H9 (cell line): ENCODE measurements around the gene SLC25A29. TPM values are rescaled to one million over a fixed set of nuclear protein-coding genes. Genes with fewer than 3 reads are reported as not detected.

Experiments
- DNase-seq: peaks from one replicate; pipeline ENCODE4 v3.0.0-alpha.2; 2017
- H2AFZ ChIP-seq: one replicate; pipeline ENCODE4 v1.6.1; 2013; ENCODE audit warnings: mild to moderate bottlenecking, low read length, control low read depth, moderate library complexity
- H2AK5ac ChIP-seq: 2 replicates; pipeline ENCODE4 v1.6.1; 2013; ENCODE audit warnings: low read length, control low read depth, mixed read lengths; ENCODE audit not compliant: insufficient read length
- H2BK120ac ChIP-seq: one replicate; pipeline ENCODE4 v1.6.1; 2013; ENCODE audit warnings: low read depth, mild to moderate bottlenecking, low read length, control low read depth, inconsistent platforms; ENCODE audit not compliant: poor library complexity, severe bottlenecking
- H2BK12ac ChIP-seq: 2 replicates; pipeline ENCODE4 v1.6.1; 2013; ENCODE audit warnings: low read length, control low read depth, mixed read lengths, low read depth; ENCODE audit not compliant: insufficient read length
- H2BK15ac ChIP-seq: 2 replicates; pipeline ENCODE4 v1.6.1; 2013; ENCODE audit warnings: low read depth, low read length, control low read depth
- H2BK20ac ChIP-seq: one replicate; pipeline ENCODE4 v1.6.1; 2013; ENCODE audit warnings: low read depth, mild to moderate bottlenecking, low read length, control low read depth, inconsistent platforms; ENCODE audit not compliant: poor library complexity, severe bottlenecking
- H2BK5ac ChIP-seq: 2 replicates; pipeline ENCODE4 v1.6.1; 2013; ENCODE audit warnings: low read length, control low read depth, mixed read lengths; ENCODE audit not compliant: insufficient read length
- H3K14ac ChIP-seq: 2 replicates; pipeline ENCODE4 v1.6.1; 2013; ENCODE audit warnings: low read length, control low read depth; ENCODE audit not compliant: insufficient read depth
- H3K18ac ChIP-seq: 2 replicates; pipeline ENCODE4 v1.6.1; 2013; ENCODE audit warnings: low read depth, mild to moderate bottlenecking, mixed read lengths, low read length, control low read depth; ENCODE audit not compliant: insufficient read length
- H3K23ac ChIP-seq: 2 replicates; pipeline ENCODE4 v1.6.1; 2013; ENCODE audit warnings: low read length, control low read depth, mixed read lengths, low read depth; ENCODE audit not compliant: insufficient read length
- H3K23me2 ChIP-seq: 2 replicates; pipeline ENCODE4 v1.6.1; 2013; ENCODE audit warnings: low read depth, mild to moderate bottlenecking, mixed read lengths, low read length, control low read depth; ENCODE audit not compliant: insufficient read length, poor library complexity, severe bottlenecking
- H3K27ac ChIP-seq: 2 replicates; pipeline ENCODE4 v1.5.1; 2013; ENCODE audit warnings: low read length, control low read depth, mixed read lengths, low read depth; ENCODE audit not compliant: insufficient read length
- H3K27me3 ChIP-seq: 2 replicates; pipeline ENCODE4 v1.6.1; 2013; ENCODE audit warnings: low read length, control low read depth, inconsistent platforms; ENCODE audit not compliant: insufficient read depth
- H3K4ac ChIP-seq: 2 replicates; pipeline ENCODE4 v1.6.1; 2013; ENCODE audit warnings: low read depth, mild to moderate bottlenecking, control low read depth, inconsistent platforms, low read length, moderate library complexity
- H3K4me1 ChIP-seq: 2 replicates; pipeline ENCODE4 v1.6.1; 2013; ENCODE audit warnings: low read length, control low read depth, inconsistent platforms; ENCODE audit not compliant: insufficient read depth
- H3K4me2 ChIP-seq: 2 replicates; pipeline ENCODE4 v1.6.1; 2013; ENCODE audit warnings: low read length, control low read depth, mixed read lengths; ENCODE audit not compliant: insufficient read length, insufficient read depth
- H3K56ac ChIP-seq: 2 replicates; pipeline ENCODE4 v1.6.1; 2013; ENCODE audit warnings: low read depth, mild to moderate bottlenecking, mixed read lengths, low read length, control low read depth; ENCODE audit not compliant: insufficient read length
- H3K79me1 ChIP-seq: 2 replicates; pipeline ENCODE4 v1.6.1; 2013; ENCODE audit warnings: low read depth, mild to moderate bottlenecking, moderate library complexity, low read length, control low read depth, inconsistent platforms; ENCODE audit not compliant: insufficient read depth, poor library complexity, severe bottlenecking
- H3K79me2 ChIP-seq: 2 replicates; pipeline ENCODE4 v1.6.1; 2013; ENCODE audit warnings: low read length, control low read depth, inconsistent platforms; ENCODE audit not compliant: insufficient read depth
- H3K9ac ChIP-seq: 2 replicates; pipeline ENCODE4 v1.6.1; 2013; ENCODE audit warnings: low read length, control low read depth, mixed read lengths; ENCODE audit not compliant: insufficient read length; ENCODE audit errors: extremely low read depth
- H3K9me3 ChIP-seq: one replicate; pipeline ENCODE4 v1.6.1; 2013; ENCODE audit warnings: low read depth, low read length, inconsistent platforms; ENCODE audit not compliant: control insufficient read depth
- H3T11ph ChIP-seq: one replicate; pipeline ENCODE4 v1.6.1; 2013; ENCODE audit warnings: mild to moderate bottlenecking, low read length, control low read depth, inconsistent platforms
- H4K20me1 ChIP-seq: one replicate; pipeline ENCODE4 v1.6.1; 2013; ENCODE audit not compliant: control insufficient read depth, insufficient read length, insufficient read depth
- H4K5ac ChIP-seq: 2 replicates; pipeline ENCODE4 v1.6.1; 2013; ENCODE audit warnings: low read depth, mild to moderate bottlenecking, mixed read lengths, low read length, control low read depth; ENCODE audit not compliant: insufficient read length
- H4K8ac ChIP-seq: replicated peaks from 2 replicates; pipeline ENCODE4 v1.6.1; 2013; ENCODE audit warnings: low read length, control low read depth, mixed read lengths, low read depth; ENCODE audit not compliant: insufficient read length
- H4K91ac ChIP-seq: 2 replicates; pipeline ENCODE4 v1.6.1; 2013; ENCODE audit warnings: low read depth, mild to moderate bottlenecking, moderate library complexity, mixed read lengths, low read length, control low read depth; ENCODE audit not compliant: insufficient read length
- H3K27ac Mint-ChIP-seq, 3 experiments: 2 replicates in 2 of 3; 3 replicates in 1 of 3; pipeline ENCODE4 v1.8.0; 2020 to 2021; ENCODE audit warnings: mixed read lengths in 3 of 3, mild to moderate bottlenecking in 1 of 3, moderate library complexity in 1 of 3
- H3K27me3 Mint-ChIP-seq: 2 replicates; pipeline ENCODE4 v1.8.0; 2021; ENCODE audit warnings: low read depth, mild to moderate bottlenecking, moderate library complexity, mixed read lengths
- H3K36me3 Mint-ChIP-seq, 3 experiments: 2 replicates in 2 of 3; 3 replicates in 1 of 3; pipeline ENCODE4 v1.8.0; 2020 to 2021; ENCODE audit warnings: low read depth in 3 of 3, mixed read lengths in 3 of 3; ENCODE audit not compliant: insufficient read depth in 1 of 3
- H3K4me1 Mint-ChIP-seq, 2 experiments: 2 replicates each; pipeline ENCODE4 v1.8.0; 2020; ENCODE audit warnings: mixed read lengths in 2 of 2
- H3K4me3 Mint-ChIP-seq, 2 experiments: 2 replicates in 1 of 2; 3 replicates in 1 of 2; pipeline ENCODE4 v1.8.0; 2020 to 2021; ENCODE audit warnings: mild to moderate bottlenecking in 2 of 2, mixed read lengths in 2 of 2, moderate library complexity in 1 of 2
- H3K9me3 Mint-ChIP-seq, 2 experiments: 2 replicates in 1 of 2; 3 replicates in 1 of 2; pipeline ENCODE4 v1.8.0; 2020; ENCODE audit warnings: mild to moderate bottlenecking in 2 of 2, mixed read lengths in 2 of 2, moderate library complexity in 1 of 2
- CTCF ChIP-seq: fragments of 200-600 bp; sonication (generic); conservative IDR thresholded peaks from 3 replicates; pipeline ENCODE4 v1.8.0; 2021; ENCODE audit warnings: antibody characterized with exemption, mild to moderate bottlenecking
- WGBS: extraction: QIAGEN DNeasy Blood & Tissue Kit; methylation state at CpG from one replicate; pipeline ENCODE4 v1.1.7; 2013; ENCODE audit warnings: missing lambda C conversion rate, low lambda C conversion rate, mixed read lengths; ENCODE audit not compliant: insufficient read length; ENCODE audit errors: extremely low coverage; 5-methylcytosine and 5-hydroxymethylcytosine counted together
- total RNA-seq: library from RNA; stranded (reverse); gene quantifications from 2 replicates; pipeline ENCODE4 v1.2.1, GENCODE V29; 2021

SLC25A29 gene
- total RNA-seq, 1 experiment from 2014 or later, result 175 TPM

GRCh38 chr14:100290607-100291304 is 15.5 kb downstream of the SLC25A29 start:
- Histone ChIP-seq H4K8ac (no peak overlapping the region), H2BK120ac (no peak overlapping the region), H2AK5ac (no peak overlapping the region), H3T11ph (no peak overlapping the region), H3K14ac (no peak overlapping the region), H3K18ac (no peak overlapping the region), H3K9ac (no peak overlapping the region), H4K20me1 (no peaks in the 10 kb centered on the region), H2BK15ac (no peak overlapping the region), H3K9me3 (no peaks in the 10 kb centered on the region), H2BK12ac (no peak overlapping the region), H2BK5ac (no peak overlapping the region), H3K79me1 (no peaks in the 10 kb centered on the region), H2BK20ac (no peak overlapping the region), H3K4ac (no peak overlapping the region), H4K91ac (no peak overlapping the region), H3K27me3 (no peaks in the 10 kb centered on the region), H3K79me2 (no peaks in the 10 kb centered on the region), H3K23ac (no peak overlapping the region), H2AFZ (no peak overlapping the region), H3K4me1 (no peaks in the 10 kb centered on the region; the same call in 1 of the 2 replicates), H3K23me2 (no peaks in the 10 kb centered on the region), H3K56ac (no peak overlapping the region), H3K4me2 (no peak overlapping the region), H3K27ac (no peak overlapping the region), H4K5ac (no peak overlapping the region)
- peaks cover 5 to 46% (median 43%) of the 10 kb centered on the region in 3 experiments; a peak in 6 of 7 replicates for H3K36me3 Mint-ChIP-seq
- peak overlapping the region in 1 of 2 experiments; percentile 25; a peak in 1 of 5 replicates for H3K4me3 Mint-ChIP-seq
- no CpG with 5 or more reads among the region's 12 CpGs for WGBS
- H3K27ac Mint-ChIP-seq, result peak overlapping the region; percentile 11 to 44 (median 34); a peak in 2 of 7 replicates
- no peaks in the 10 kb centered on the region for H3K27me3 Mint-ChIP-seq
- no peaks in the 10 kb centered on the region for H3K9me3 Mint-ChIP-seq
- no peak for TF ChIP-seq CTCF
- no peak for DNase-seq
- H3K4me1 Mint-ChIP-seq, result peaks cover 15 to 25% of the 10 kb centered on the region in 2 experiments
